Measurements from ENCODE around the gene MAP3K3.
A peak's percentile ranks its signal among the peaks of the same experiment; 100 is the strongest.

The MAP3K3 gene

DNA sequence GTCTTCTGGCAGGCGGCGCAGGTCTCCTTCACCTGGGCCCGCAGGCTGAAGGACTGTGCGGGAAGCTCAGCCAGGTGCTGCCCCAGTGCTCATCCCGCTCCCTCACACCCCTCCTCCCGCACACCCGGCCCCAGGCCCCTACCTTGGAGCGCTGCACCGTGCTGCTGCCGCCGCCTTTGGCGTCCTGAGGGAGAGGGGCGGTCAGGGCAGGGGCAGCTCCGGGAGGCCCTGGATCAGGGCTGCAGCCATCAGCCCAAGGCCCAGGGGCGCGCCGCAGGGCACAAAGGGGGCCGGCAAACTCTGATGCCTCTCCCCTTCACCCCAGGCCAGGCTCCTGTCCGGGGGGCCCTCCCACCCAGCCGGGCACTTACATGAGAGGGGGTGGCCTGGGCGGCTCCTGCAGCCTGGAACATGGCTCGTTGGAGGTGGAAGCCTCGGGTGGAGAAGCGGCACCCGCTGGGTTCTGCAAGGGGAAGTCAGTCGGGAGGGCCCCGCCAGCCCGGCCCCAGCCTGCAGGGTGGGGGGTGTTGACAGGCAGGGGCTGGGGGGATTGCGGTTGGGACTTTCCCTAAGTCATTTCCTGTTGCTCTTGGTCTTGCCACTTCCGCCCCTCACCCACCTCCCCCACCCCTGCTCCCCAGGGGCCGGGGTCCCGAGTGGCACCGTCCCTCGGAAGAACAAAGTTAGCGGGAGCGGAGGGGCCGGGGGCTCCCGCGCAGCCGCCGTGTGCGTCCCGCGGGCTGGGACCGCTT, 76.8 kb downstream of the MAP3K3 start:
- H3K27me3 ChIP-seq (replicated peaks; ENCODE audit: control insufficient read depth, insufficient read depth, low read length), result no peaks in the 10 kb centered on the region
- TF ChIP-seq, protein P1, sequence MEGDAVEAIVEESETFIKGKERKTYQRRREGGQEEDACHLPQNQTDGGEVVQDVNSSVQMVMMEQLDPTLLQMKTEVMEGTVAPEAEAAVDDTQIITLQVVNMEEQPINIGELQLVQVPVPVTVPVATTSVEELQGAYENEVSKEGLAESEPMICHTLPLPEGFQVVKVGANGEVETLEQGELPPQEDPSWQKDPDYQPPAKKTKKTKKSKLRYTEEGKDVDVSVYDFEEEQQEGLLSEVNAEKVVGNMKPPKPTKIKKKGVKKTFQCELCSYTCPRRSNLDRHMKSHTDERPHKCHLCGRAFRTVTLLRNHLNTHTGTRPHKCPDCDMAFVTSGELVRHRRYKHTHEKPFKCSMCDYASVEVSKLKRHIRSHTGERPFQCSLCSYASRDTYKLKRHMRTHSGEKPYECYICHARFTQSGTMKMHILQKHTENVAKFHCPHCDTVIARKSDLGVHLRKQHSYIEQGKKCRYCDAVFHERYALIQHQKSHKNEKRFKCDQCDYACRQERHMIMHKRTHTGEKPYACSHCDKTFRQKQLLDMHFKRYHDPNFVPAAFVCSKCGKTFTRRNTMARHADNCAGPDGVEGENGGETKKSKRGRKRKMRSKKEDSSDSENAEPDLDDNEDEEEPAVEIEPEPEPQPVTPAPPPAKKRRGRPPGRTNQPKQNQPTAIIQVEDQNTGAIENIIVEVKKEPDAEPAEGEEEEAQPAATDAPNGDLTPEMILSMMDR (IDR thresholded peaks at IDR 0.05; ENCODE audit: insufficient read depth, low read length, poor library complexity, severe bottlenecking), result no peak
- DNase-seq (ENCODE audit: extremely low read depth, insufficient read length), result peak; percentile 90
- peaks cover 24% of the 10 kb centered on the region for H3K36me3 ChIP-seq (ENCODE audit: control insufficient read depth, insufficient read depth, low read length)
- peak overlapping the region; percentile 91 for H3K4me3 ChIP-seq (replicated peaks; ENCODE audit: low read depth, low read length)

DNA sequence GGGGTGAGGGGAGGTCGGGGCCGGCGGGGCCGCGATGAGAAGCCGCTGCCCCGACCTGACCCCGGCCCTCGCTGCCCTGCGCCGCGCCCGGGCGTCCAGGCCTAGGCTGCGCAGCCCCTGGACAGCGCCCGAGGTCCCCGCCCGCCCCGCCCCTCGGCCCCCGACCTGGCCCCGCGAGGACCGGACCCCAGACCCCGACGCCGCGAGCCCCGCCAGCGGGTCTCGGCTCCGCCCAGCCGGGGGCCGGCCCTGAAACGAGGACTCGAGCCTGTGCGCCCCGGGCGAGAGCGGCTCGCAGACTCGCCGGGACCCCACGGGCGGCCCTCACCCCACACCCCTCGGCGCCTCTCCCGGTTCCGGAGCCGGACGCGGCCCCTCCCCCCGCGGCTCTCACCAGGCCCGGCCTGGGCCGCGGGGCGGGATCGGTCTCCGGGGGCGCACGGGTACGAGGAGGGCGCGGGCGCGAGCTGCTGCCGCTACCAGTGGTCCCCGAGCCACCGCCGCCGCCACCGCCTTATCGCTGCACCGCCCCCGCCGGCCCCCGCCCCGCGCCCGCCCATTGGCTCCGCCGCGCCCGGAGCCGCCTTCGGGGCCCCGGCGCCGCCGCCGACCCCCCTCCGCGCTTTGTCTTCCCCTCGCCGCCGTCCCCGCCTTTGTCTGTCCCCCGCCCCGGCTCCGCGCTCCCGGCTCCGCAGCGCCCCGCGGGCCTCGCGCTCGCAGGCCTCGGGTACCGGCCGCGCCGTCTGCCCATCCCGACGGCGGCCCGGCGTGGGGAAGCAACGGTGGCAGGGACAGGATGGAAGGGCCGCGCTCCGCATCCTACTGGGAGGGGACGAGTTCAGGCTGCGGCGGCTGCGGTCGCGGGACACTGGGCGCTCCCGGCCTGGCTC, 77.7 kb downstream of the MAP3K3 start, which contains the start of gene LIMD2:
LIMD2 (minus strand) TSS at position 488 of the 890 bp plus-strand sequence. CDS start 827 bp downstream, outside the sequence.
- H3K36me3 ChIP-seq (ENCODE audit: control insufficient read depth, insufficient read depth, low read length), result peaks cover 25% of the 10 kb centered on the region
- H3K27me3 ChIP-seq (replicated peaks; ENCODE audit: control insufficient read depth, insufficient read depth, low read length), result no peaks in the 10 kb centered on the region
- DNase-seq (ENCODE audit: extremely low read depth, insufficient read length), result peak; percentile 85
- TF ChIP-seq, protein P1 (IDR thresholded peaks at IDR 0.05; ENCODE audit: insufficient read depth, low read length, poor library complexity, severe bottlenecking), result no peak
- peak within 1 kb of the TSS; percentile 91 for H3K4me3 ChIP-seq (replicated peaks; ENCODE audit: low read depth, low read length)

DNA sequence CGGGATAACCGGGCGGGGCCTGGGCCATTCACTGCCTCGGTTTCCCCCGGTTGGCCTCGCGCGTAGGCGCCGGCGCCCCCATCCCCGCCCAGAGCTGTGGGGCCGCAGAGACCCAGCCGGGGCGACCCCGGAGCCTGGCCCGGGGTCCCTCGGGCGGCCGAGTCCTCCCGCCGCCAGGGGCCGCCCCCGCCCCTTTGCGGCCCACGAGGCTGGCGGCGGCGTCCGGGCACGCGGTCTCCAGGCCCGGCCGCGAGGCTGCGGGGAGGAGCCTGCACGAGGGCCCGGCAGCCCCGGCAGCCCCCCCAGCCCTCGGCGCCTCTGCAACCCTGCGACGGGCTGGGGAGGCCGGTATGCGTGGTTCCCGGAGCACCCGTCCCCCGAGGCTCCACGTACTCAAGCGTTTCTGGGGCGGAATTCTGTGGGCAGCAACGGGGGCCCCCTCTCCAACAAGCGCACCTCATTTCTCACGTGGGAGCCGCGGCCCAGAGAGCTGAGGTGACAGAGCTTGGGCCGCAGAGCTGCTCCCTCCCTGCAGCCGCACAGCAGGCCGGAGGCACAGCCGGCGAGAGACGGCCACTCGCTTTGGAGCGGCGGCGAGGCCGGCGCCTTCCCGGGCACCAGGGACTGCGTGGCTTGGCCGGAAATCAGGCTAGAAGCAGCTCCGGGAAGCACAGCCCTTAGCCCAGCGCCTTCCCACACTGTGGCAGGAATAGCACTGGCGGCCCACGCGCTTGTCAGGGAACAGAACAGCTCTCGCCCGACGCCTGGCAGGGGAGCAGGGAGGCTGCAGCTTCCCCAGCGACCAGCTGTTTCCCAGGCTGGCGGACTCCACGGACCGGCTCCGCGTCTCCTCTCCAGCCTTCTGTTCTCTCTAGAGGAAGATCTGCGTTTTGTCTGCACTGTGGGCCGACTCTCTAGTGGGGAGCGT, 78.6 kb downstream of the MAP3K3 start:
- TF ChIP-seq, protein P1 (IDR thresholded peaks at IDR 0.05; ENCODE audit: insufficient read depth, low read length, poor library complexity, severe bottlenecking), result no peak

DNA sequence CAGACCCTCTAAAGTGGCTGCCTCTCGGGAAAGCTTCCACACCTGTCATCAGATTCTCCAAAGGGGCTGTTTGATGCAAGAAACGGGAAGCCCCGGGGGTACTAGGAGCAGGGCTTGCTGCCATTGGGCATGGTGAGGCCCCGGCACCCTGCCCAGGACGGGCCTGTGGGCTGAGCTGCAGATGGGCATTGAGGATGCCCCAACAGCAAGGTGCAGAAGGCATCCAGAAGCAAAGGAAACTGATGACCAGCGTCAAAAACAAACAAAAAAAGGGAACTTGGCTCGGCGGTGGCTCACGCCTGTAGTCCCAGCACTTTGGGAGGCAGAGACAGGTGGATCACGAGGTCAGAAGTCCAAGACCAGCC, 79.2 kb downstream of the MAP3K3 start:
- TF ChIP-seq, protein P1 (IDR thresholded peaks at IDR 0.05; ENCODE audit: insufficient read depth, low read length, poor library complexity, severe bottlenecking), result no peak
- Histone ChIP-seq H3K4me3 (replicated peaks; ENCODE audit: low read depth, low read length) (peak overlapping the region; percentile 69), H3K36me3 (ENCODE audit: control insufficient read depth, insufficient read depth, low read length) (peaks cover 27% of the 10 kb centered on the region), H3K27me3 (replicated peaks; ENCODE audit: control insufficient read depth, insufficient read depth, low read length) (no peaks in the 10 kb centered on the region)
- DNase-seq (ENCODE audit: extremely low read depth, insufficient read length), result peak; percentile 53

More for the DNA sequence above, 78.6 kb downstream of the MAP3K3 start:
- Histone ChIP-seq H3K4me3 (replicated peaks; ENCODE audit: low read depth, low read length) (peak overlapping the region; percentile 69), H3K27me3 (replicated peaks; ENCODE audit: control insufficient read depth, insufficient read depth, low read length) (no peaks in the 10 kb centered on the region), H3K36me3 (ENCODE audit: control insufficient read depth, insufficient read depth, low read length) (peaks cover 29% of the 10 kb centered on the region)
- peak; percentile 78 for DNase-seq (ENCODE audit: extremely low read depth, insufficient read length)
